ENCODE measurements around the gene NKIRAS2. TPM values are rescaled to one million over a fixed set of nuclear protein-coding genes. Genes with fewer than 3 reads are reported as not detected.
A peak's percentile ranks its signal among the peaks of the same experiment; 100 is the strongest.

NKIRAS2 gene
- total RNA-seq: 10 to 100 TPM; 32.3 to 65.8 (median 51.8) TPM

DNA sequence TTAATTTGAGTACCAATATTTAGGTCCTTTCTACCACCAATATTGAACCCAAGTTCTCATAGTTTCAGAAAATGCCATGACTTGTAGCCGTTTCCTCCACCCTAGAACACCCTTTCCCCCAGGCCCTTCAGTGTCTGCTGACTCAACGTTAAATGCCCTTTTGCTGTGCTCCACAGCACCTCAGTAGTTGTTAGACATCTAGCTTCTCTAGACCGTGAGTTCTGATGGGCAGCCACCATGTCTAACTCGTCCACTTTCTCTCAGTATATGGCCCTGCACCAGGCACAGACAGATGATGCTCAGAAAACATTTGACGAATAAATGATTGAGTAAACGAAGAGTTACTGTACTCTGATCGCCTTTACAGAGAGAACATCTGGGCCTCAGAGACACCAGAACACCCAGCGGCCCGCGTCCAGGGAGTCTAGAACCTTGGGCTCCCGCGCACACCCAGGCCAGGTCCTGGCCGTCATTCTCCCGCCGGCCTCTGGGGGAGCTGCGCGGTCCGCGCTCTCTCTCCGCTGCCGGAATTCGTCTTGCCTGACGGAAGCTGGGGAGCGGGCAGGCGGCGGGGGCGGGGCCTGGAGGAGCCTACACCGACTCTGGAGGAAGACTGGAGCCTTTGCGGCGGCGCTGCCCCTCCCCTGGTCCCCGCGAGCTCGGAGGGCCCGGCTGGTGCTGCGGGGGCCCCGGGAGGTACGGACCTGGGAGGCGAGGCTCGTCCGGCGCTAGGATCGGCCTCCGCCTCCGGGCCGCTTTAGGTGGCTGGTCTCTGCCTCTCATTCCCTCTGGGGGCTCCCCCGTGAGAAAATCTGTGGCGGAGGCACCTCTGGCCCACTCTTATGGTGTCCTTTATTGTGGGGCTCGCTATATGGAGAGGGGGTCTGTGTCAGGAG lies at the start of gene NKIRAS2:
TSS of gene NKIRAS2 (plus strand) at position 582 of the 896 bp plus-strand sequence. CDS start 1,488 bp downstream, outside the sequence.
- H3K4me3 ChIP-seq: peak within 1 kb of the TSS; percentile 58 to 99 (median 88)
- H3K27ac ChIP-seq: peak within 1 kb of the TSS; percentile 81 to 91
- in situ Hi-C loops (cut with MboI; ENCODE audit: low pct_unique_long_range_greater_than_20kb in 2 of 9, low sequenced_read_pairs in 9 of 9, unreplicated experiment in 9 of 9): loop anchor here in 3 of 9 experiments (10.0 kb wide), 2 partner anchors 85 to 95 kb away; partner anchors contain the start of gene DHX58 (in 2 of the 3)
- H3K4me1 ChIP-seq (replicated peaks in 1 of 2): peaks cover 11 to 24% of the 10 kb centered on the region in 2 donors
- WGBS, 10 experiments: 0 to 100% (median 48%) methylated on average over 1 to 22 of the region's 49 CpGs; no CpG with 5 or more reads in 1 of the 10 experiments
- ATAC-seq (replicated peaks in 6 of 8): peak; percentile 26 to 70 (median 34)

DNA sequence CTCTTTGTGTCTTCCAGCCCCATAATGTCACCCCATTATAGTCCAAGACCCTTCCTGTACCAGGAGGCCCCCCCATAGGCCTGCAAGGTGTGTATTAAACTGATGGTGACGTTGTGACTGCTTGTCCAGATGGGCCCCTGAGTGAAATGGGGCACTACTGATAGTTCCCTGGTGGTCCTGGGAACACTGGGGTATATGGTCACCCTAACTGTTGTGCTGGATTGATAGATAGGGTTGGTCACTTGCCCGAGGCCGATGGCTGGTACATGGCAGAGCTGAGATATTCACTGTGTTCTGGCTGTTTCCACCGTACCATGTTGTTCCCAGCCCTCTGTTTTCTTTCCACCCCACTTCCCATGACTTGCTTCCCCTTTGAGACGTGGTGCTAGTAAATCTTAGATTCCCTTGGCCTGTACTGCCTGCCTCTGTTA lies 49.0 kb upstream of the NKIRAS2 start:
- no peak overlapping the region for H3K4me3 ChIP-seq
- 61 to 100% (median 88%) methylated on average over 1 to 3 of the region's 5 CpGs; no CpG with 5 or more reads in 4 of the 10 experiments for WGBS, 10 experiments
- H3K4me1 ChIP-seq (replicated peaks in 1 of 2): peaks cover 5 to 9% of the 10 kb centered on the region in 2 donors
- ATAC-seq (replicated peaks in 6 of 8): no peak
- H3K27ac ChIP-seq: no peak overlapping the region
- in situ Hi-C loops (cut with MboI; ENCODE audit: low pct_unique_long_range_greater_than_20kb in 2 of 9, low sequenced_read_pairs in 9 of 9, unreplicated experiment in 9 of 9): loop anchor here in 1 of 9 experiments (25.0 kb wide), 1 partner anchor 141 kb away; the partner anchor contains the start of genes DHX58, HSPB9 and KAT2A

DNA sequence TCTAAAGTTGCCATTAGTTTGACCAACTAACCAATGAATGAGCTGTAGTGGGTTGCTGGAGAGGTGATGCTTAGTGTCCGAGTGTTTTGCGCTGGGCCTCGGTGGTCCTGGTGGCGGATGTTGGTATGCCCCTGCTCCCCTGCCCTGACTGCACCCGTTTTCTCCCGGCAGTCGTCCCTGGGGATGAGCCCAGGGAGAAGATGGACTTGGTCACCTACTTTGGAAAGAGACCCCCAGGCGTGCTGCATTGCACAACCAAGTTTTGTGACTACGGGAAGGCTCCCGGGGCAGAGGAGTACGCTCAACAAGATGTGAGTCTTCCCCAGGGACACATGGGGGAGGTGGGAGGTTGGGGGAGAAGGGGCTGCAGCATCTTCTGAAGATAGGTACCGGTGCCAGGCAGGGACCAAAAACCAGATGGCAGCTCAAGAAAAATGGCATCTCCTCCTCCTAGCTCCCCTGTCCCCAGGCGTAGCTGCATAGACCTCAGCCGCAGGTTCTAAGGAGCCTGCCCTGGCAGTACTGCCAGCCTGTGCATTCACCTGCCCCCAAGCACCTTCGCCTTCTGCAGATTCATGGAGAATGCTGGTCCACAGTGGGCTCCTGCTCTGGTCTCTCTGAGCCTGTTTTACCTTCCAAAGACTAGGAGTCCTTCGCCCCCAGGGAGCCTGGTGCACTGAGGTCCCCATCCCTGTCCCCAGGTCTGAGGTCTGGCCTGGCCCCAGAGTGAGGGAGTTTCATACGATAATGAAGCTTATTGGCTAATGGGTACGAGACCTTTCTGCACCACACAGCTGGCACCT lies 48.0 kb upstream of the NKIRAS2 start:
- no peak overlapping the region for H3K27ac ChIP-seq
- WGBS, 10 experiments: 60 to 100% (median 94%) methylated on average over 1 to 6 of the region's 18 CpGs; no CpG with 5 or more reads in 5 of the 10 experiments
- H3K4me3 ChIP-seq: no peak overlapping the region
- ATAC-seq (replicated peaks in 6 of 8): no peak
- in situ Hi-C loops (cut with MboI; ENCODE audit: low pct_unique_long_range_greater_than_20kb in 2 of 9, low sequenced_read_pairs in 9 of 9, unreplicated experiment in 9 of 9): loop anchor here in 1 of 9 experiments (25.0 kb wide), 1 partner anchor 140 kb away; the partner anchor contains the start of genes DHX58, HSPB9 and KAT2A
- peaks cover 5 to 6% of the 10 kb centered on the region in 2 donors for H3K4me1 ChIP-seq (replicated peaks in 1 of 2)

DNA sequence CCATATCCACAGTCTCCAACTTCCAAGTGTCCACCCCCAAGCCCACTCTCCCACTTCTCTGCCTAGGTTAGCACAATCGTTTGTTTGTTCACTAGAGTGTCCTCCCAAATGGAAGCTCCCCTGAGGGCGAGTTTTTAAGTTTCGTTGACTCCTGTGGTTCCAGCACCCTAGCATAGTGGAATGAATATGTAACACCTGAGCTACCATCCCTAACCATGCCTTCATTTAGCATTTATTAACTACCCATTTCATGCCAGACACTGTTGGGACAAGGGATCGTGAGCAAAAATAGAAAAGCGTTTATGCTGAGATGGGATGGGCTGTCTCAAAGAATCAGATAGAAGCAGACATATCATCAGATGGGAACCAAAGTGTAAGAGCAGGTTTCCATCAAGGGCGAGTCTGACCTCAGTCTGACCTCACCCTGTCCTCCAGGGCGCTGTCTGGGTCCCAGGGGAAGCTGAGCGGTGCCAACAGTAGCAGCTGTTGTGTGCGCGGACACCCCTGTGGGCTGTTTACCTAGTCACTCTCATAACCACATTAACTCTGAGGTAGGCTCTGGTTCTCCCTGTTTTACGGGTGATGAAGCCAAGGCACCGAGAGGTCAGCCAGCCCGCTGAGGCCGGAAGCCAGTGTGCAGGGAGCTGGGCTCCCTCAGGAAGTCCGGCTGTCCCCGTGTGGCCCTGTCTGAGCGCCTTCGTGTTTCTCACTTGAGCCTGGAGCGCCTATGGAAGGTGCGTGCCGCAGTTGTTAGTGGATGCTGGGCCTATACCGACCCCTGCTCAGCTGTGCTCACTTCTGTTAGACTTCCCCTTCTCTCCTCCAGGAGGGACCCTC lies 47.1 kb upstream of the NKIRAS2 start:
- peak in 5 of 8 experiments; percentile 11 to 20 (median 15) for ATAC-seq (replicated peaks in 6 of 8)
- 77 to 100% (median 93%) methylated on average over 2 to 13 of the region's 22 CpGs; no CpG with 5 or more reads in 4 of the 10 experiments for WGBS, 10 experiments
- Histone ChIP-seq H3K4me3 (no peak overlapping the region), H3K27ac (peak overlapping the region in 1 of 2 donors; percentile 14), H3K4me1 (replicated peaks in 1 of 2) (peaks cover 0 to under 1% of the 10 kb centered on the region in 2 donors)
- in situ Hi-C loops (cut with MboI; ENCODE audit: low pct_unique_long_range_greater_than_20kb in 2 of 9, low sequenced_read_pairs in 9 of 9, unreplicated experiment in 9 of 9): loop anchor here in 1 of 9 experiments (25.0 kb wide), 1 partner anchor 140 kb away; the partner anchor contains the start of genes DHX58, HSPB9 and KAT2A

DNA sequence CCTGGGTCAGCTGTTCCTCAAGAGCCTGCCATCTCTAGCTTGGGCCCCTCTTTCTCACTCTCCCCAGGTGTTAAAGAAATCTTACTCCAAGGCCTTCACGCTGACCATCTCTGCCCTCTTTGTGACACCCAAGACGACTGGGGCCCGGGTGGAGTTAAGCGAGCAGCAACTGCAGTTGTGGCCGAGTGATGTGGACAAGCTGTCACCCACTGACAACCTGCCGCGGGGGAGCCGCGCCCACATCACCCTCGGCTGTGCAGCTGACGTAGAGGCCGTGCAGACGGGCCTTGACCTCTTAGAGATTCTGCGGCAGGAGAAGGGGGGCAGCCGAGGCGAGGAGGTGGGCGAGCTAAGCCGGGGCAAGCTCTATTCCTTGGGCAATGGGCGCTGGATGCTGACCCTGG lies 46.5 kb upstream of the NKIRAS2 start:
- Histone ChIP-seq H3K27ac (no peak overlapping the region), H3K4me1 (replicated peaks in 1 of 2) (no peaks in the 10 kb centered on the region), H3K4me3 (no peak overlapping the region)
- WGBS, 10 experiments: 87 to 90% methylated on average over 5 to 14 of the region's 19 CpGs; no CpG with 5 or more reads in 8 of the 10 experiments
- in situ Hi-C loops (cut with MboI; ENCODE audit: low pct_unique_long_range_greater_than_20kb in 2 of 9, low sequenced_read_pairs in 9 of 9, unreplicated experiment in 9 of 9): loop anchor here in 1 of 9 experiments (25.0 kb wide), 1 partner anchor 139 kb away; the partner anchor contains the start of genes DHX58, HSPB9 and KAT2A
- ATAC-seq (replicated peaks in 6 of 8): peak in 2 of 8 experiments; percentile 3 to 7

DNA sequence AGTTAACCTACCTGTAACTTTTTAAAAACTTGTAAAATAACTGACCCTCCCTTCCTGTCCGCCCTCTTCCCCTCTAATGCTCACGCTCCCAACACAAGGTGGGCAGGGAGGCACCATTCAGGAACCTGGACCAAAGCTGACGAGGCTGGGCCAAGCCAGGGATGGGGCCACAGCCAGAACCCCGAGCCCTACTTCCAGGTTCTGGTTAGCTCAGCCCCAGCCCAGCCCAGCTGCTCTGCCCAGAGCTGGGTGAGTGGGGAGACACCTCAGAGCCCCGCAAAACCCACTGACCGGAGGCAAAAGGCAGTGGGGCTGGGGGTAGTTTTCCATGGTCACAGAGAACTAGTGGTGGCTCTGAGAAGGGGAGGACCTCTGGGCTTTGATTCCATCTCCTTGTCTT lies 45.9 kb upstream of the NKIRAS2 start:
- Histone ChIP-seq H3K4me3 (no peak overlapping the region), H3K4me1 (replicated peaks in 1 of 2) (no peaks in the 10 kb centered on the region), H3K27ac (no peak overlapping the region)
- no peak for ATAC-seq (replicated peaks in 6 of 8)
- WGBS, 10 experiments: 70 to 100% (median 88%) methylated on average over 2 to 5 of the region's 6 CpGs; no CpG with 5 or more reads in 5 of the 10 experiments
- in situ Hi-C loops (cut with MboI; ENCODE audit: low pct_unique_long_range_greater_than_20kb in 2 of 9, low sequenced_read_pairs in 9 of 9, unreplicated experiment in 9 of 9): loop anchor here in 1 of 9 experiments (25.0 kb wide), 1 partner anchor 138 kb away; the partner anchor contains the start of genes DHX58, HSPB9 and KAT2A

DNA sequence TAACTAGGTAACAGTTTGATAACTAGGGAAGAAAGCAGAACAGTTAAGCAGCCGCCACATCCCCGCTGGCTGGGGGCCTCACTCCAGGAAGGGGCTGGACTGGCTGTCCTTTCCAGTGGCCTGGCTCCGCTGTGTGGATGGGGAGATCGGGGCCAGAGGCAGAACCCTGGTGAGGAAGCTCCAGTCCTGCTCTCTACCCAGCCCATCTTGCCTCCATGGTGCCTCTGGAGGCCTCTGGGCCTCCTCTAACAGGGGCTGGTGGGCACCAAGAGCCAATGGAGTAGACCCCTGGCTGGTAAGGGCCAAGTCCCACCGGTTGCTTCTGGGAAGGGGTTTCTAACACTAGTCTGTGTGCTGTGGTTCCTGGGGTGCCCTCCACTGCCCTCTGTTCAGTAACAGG lies 45.2 kb upstream of the NKIRAS2 start:
- H3K4me1 ChIP-seq (replicated peaks in 1 of 2): no peaks in the 10 kb centered on the region
- peak in 3 of 8 experiments; percentile 2 to 6 (median 4) for ATAC-seq (replicated peaks in 6 of 8)
- in situ Hi-C loops (cut with MboI; ENCODE audit: low pct_unique_long_range_greater_than_20kb in 2 of 9, low sequenced_read_pairs in 9 of 9, unreplicated experiment in 9 of 9): loop anchor here in 1 of 9 experiments (25.0 kb wide), 1 partner anchor 138 kb away; the partner anchor contains the start of genes DHX58, HSPB9 and KAT2A
- H3K4me3 ChIP-seq: no peak overlapping the region
- WGBS, 10 experiments: no CpG with 5 or more reads among the region's 5 CpGs
- H3K27ac ChIP-seq: no peak overlapping the region

DNA sequence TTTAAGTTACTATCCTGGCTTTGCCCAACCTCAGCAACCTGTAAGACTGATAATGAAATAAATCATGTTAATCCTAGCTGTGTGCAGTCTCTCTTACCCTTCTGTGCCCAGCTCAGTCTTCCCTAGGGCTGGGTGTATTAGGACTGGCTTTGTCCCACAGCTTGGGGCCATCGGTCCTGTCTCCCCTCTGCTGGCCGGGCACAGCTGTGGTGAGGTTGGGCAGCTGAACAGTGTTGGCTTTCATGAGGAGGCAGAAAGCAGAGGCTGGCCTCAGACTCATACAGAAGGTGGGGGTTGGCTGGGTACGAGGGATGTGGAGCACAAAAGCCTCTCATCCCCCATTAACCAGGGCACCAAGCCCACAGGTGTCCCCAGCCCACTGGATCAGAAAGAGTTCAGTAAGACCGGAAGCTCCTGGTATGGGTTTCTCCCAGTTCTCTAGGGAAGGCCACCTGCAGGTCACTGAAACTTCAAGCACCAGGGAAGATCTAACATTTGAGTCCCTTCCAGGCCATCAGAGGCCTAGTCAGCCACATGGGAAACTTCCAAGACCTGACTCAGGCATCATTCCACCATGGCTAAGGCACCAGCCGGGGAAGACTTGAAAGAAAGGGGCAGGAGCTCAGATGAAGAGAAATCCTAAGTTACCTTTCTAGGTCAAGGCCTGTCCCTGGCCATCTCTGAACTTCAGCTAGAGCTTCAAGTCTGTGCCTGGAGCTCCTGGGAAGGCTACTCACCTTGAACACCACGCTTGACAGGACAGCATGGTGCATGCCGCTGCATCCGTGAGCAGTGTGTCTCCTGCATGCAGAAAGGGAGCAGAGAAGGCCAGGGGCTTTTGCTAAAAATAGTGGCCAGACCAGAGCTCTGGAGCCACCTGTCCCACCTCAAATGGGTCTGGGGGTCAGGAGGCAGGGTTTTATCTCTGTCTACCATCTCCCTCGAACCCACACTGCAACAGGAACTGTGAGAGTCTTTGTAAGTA lies 44.5 kb upstream of the NKIRAS2 start:
- in situ Hi-C loops (cut with MboI; ENCODE audit: low pct_unique_long_range_greater_than_20kb in 2 of 9, low sequenced_read_pairs in 9 of 9, unreplicated experiment in 9 of 9): no loop called here
- no peak overlapping the region for H3K27ac ChIP-seq
- H3K4me1 ChIP-seq (replicated peaks in 1 of 2): no peaks in the 10 kb centered on the region
- WGBS, 10 experiments: 80 to 100% (median 92%) methylated on average over 1 to 6 of the region's 9 CpGs; no CpG with 5 or more reads in 1 of the 10 experiments
- no peak overlapping the region for H3K4me3 ChIP-seq
- ATAC-seq (replicated peaks in 6 of 8): peak in 1 of 8 experiments; percentile 15

DNA sequence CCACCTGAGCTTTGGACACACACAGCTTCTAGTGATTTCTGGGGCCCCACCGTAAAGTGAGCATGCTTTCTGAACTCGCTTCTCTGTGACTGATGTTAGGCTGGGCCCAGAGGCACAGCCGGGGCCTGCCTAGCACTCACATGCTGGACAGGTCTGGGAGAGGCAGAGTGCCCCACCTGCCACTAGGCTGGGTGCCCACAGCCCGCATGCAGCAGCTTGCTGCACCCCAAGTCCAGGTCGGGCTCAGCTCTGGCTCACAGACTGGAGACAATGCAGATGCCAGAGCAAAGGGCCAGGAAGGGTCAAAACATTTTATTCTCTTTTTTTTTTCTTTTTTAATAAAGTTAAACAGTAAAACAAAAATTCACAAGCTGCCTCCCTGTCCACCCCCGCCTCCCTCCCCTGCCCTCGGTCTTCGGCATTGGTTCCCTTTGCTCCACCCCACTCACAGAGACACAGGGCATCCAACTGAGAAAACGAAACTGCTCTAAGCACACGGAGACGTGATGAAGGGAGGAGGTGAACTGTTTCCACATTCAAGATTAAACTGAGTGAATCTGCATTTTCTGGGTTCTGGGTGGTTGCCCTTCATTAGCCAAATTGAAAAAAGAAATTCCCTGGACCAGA lies 43.6 kb upstream of the NKIRAS2 start:
- no peaks in the 10 kb centered on the region for H3K4me1 ChIP-seq (replicated peaks in 1 of 2)
- in situ Hi-C loops (cut with MboI; ENCODE audit: low pct_unique_long_range_greater_than_20kb in 2 of 9, low sequenced_read_pairs in 9 of 9, unreplicated experiment in 9 of 9): no loop called here
- no peak overlapping the region for H3K27ac ChIP-seq
- 52 to 100% (median 81%) methylated on average over 1 to 5 of the region's 11 CpGs; no CpG with 5 or more reads in 4 of the 10 experiments for WGBS, 10 experiments
- H3K4me3 ChIP-seq: no peak overlapping the region
- peak in 2 of 8 experiments; percentile 91 to 93 for ATAC-seq (replicated peaks in 6 of 8)

DNA sequence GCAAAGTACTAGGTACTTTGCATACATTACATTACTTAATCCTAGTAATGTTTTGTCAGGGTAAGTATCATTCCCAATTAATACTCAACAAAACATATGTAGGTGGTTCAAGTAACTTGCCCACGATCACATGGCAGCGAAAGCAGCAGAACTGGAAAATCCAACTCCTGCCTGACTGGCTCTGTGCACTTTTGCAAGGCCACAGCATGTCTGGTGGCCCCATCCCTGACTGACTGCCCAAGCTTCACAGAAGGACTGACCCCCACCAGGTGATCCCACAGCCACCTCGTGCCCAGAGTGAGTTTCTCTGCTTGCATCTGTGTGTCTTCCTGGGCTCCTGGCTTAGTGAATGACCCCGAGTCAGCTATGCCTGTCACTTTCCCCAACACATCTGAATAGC lies 41.9 kb upstream of the NKIRAS2 start:
- Histone ChIP-seq H3K27ac (no peak overlapping the region), H3K4me3 (no peak overlapping the region), H3K4me1 (replicated peaks in 1 of 2) (no peaks in the 10 kb centered on the region)
- ATAC-seq (replicated peaks in 6 of 8): no peak
- WGBS, 10 experiments: 81 to 100% (median 89%) methylated on average over 1 to 4 of the region's 4 CpGs; no CpG with 5 or more reads in 4 of the 10 experiments
- in situ Hi-C loops (cut with MboI; ENCODE audit: low pct_unique_long_range_greater_than_20kb in 2 of 9, low sequenced_read_pairs in 9 of 9, unreplicated experiment in 9 of 9): no loop called here
